ENCODE data around the gene SELENOI. TPM values are rescaled to one million over a fixed set of nuclear protein-coding genes. Genes with fewer than 3 reads are reported as not detected.
"Not testable (repeated sequence)": the region's sequence is repeated elsewhere in the genome, so short reads cannot be mapped to it uniquely, and the experiment has no call there.

Gene SELENOI
- total and polyA plus RNA-seq, 4 experiments from 2014 or later, result 2.7 to 20.0 (median 11.4) TPM

DNA sequence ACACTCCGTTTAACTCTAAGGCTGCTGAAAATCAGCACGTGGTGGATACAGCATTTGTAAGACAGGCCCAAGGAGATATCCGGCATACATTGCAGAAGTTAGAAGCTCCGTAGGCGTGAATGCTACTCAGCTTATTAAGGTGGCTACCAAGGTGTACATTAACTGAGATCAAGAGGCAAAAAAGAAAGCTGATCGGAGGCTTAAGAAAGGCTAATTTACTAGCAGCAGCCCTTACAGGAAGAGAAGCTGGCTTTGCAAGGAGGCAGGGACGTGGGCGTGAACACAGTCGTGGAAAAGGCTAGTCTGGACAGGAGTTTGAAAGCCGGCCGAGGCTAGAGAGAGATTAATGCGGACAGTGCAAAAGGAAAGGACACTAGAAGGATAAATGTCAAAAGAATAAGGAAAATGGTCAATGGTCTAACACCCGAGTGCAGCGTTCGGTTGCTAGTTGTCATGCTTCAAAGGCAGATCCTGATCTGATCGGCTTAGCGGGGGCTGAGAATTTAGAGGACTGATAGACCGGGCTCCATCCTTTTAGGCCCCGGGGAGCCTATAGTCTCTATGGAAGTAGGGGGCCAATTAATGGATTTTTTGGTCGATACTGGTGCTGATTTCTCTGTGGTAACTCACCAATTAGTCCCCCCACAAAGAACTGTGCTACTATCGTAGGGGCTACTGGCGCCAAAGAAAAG, 45.6 kb upstream of the SELENOI start:
- POLR2A ChIA-PET (ENCODE audit: partially characterized antibody), result interaction anchor here (0.6 to 3.6 kb wide), 8 partner anchors 8 to 1508 kb away, joined by 3 to 32 read pairs (median 4); partner anchors contain the start of genes ADGRF3, HADHA, HADHB and PTRHD1
- peak overlapping the region in 1 of 2 donors; percentile 15 for H3K4me3 ChIP-seq (ENCODE audit: low read length in 2 of 2)
- intact Hi-C loops (cut with micrococcal nuclease), result no loop called here

DNA sequence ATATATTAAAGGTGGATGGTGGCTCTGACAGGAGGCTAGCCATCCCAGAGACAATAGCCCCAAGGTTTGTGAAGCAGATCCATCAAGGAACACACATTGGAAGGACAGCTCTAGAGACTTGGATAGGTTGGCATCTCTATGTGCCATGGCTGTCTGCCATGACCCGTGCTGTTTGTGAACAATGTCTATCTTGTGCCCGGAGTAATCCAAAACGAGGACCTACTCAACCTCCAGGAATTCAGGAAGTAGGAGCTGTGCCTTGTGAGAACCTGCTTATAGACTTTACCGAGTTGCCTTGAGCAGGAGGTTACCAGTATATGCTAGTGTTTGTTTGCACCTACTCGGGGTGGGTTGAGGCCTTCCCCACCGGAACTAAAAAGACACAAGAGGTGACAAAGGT, 43.1 kb upstream of the SELENOI start:
- Histone ChIP-seq H3K4me3 (ENCODE audit: low read length in 2 of 2) (no peak overlapping the region), H3K4me1 (ENCODE audit: insufficient read depth, low read length) (peaks cover 14% of the 10 kb centered on the region), H3K27ac (ENCODE audit: low read depth, low read length) (no peak overlapping the region), H3K36me3 (ENCODE audit: insufficient read depth, low read length) (no peaks in the 10 kb centered on the region), H3K27me3 (ENCODE audit: insufficient read depth, low read length) (no peaks in the 10 kb centered on the region), H3K9me3 (ENCODE audit: control insufficient read depth in 1 of 2, low read length in 2 of 2) (no peaks in the 10 kb centered on the region)
- Mint-ChIP-seq H3K4me1 (no peaks in the 10 kb centered on the region), H3K4me3 (no peak overlapping the region), H3K9me3 (no peaks in the 10 kb centered on the region), H3K27me3 (no peaks in the 10 kb centered on the region), H3K36me3 (no peaks in the 10 kb centered on the region), H3K27ac (peak overlapping the region in 1 of 7 donors; percentile 25)
- no peak for DNase-seq
- intact Hi-C loops (cut with micrococcal nuclease), result no loop called here
- ChIA-PET CTCF (ENCODE audit: partially characterized antibody) (no interaction called here), POLR2A (ENCODE audit: partially characterized antibody) (no interaction called here)

More for the DNA sequence above, 45.6 kb upstream of the SELENOI start:
- Mint-ChIP-seq H3K4me3 (no peak overlapping the region), H3K36me3 (no peaks in the 10 kb centered on the region), H3K9me3 (no peaks in the 10 kb centered on the region), H3K27me3 (no peaks in the 10 kb centered on the region), H3K27ac (no peak overlapping the region), H3K4me1 (no peaks in the 10 kb centered on the region)
- CTCF ChIA-PET (ENCODE audit: partially characterized antibody), result interaction anchor here (0.6 to 1.7 kb wide), 3 partner anchors 9 to 56 kb away, joined by 3 to 8 read pairs (median 6); partner anchors contain the start of genes HADHA and HADHB
- Histone ChIP-seq H3K4me1 (ENCODE audit: insufficient read depth, low read length) (peaks cover 14% of the 10 kb centered on the region), H3K27ac (ENCODE audit: low read depth, low read length) (no peak overlapping the region), H3K9me3 (ENCODE audit: control insufficient read depth in 1 of 2, low read length in 2 of 2) (no peaks in the 10 kb centered on the region), H3K36me3 (ENCODE audit: insufficient read depth, low read length) (no peaks in the 10 kb centered on the region), H3K27me3 (ENCODE audit: insufficient read depth, low read length) (no peaks in the 10 kb centered on the region)
- DNase-seq, result peak in 3 of 5 donors; percentile 16 to 31 (median 19)

DNA sequence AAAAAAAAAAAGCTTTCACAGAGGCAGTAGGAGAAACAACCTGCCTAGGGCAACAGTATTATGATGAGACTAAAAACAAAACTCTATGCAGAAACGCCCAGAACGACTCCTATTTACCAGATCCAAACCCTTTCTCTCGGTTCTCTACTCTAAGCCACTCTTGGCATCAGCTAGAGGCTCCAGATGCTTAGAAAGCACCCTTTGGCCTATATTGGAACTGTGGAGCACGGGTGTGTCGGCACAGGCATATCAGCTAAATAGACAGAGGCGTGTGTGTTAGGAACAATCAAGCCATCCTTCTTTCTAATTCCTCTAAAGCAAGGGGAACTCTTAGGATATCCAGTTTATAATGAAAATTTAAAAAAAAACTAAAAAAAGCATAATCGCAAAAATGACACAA, 40.8 kb upstream of the SELENOI start:
- intact Hi-C loops (cut with micrococcal nuclease); H3K27ac ChIP-seq (ENCODE audit: low read depth, low read length); H3K36me3 Mint-ChIP-seq; H3K9me3 Mint-ChIP-seq; H3K27me3 ChIP-seq (ENCODE audit: insufficient read depth, low read length); H3K9me3 ChIP-seq (ENCODE audit: control insufficient read depth in 1 of 2, low read length in 2 of 2); H3K4me1 Mint-ChIP-seq; CTCF ChIA-PET (ENCODE audit: partially characterized antibody); POLR2A ChIA-PET (ENCODE audit: partially characterized antibody); H3K27me3 Mint-ChIP-seq; H3K4me1 ChIP-seq (ENCODE audit: insufficient read depth, low read length); H3K4me3 Mint-ChIP-seq; DNase-seq; H3K36me3 ChIP-seq (ENCODE audit: insufficient read depth, low read length); H3K27ac Mint-ChIP-seq; H3K4me3 ChIP-seq (ENCODE audit: low read length in 2 of 2): not testable (repeated sequence)

DNA sequence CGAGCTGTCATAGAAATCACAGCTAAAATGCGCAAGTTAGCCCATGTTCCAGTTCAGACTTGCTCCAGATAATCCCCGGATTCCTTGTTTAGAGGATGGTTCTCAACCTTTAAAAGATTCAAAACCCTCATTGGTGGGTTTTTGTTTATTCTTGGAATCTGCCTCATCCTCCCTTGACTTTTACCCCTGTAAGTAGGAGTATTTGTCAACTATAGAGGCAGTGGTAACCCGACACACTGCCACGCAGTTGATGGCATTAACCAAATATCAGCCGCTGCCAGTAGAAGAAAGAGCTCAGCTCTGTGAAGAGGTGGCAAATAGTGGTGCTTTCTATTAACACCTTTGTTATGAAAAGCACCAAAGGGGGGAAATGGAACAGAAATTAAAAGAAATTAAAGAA, 40.4 kb upstream of the SELENOI start:
- Mint-ChIP-seq H3K4me3 (no peak overlapping the region), H3K27ac (no peak overlapping the region)
- DNase-seq, result no peak

DNA sequence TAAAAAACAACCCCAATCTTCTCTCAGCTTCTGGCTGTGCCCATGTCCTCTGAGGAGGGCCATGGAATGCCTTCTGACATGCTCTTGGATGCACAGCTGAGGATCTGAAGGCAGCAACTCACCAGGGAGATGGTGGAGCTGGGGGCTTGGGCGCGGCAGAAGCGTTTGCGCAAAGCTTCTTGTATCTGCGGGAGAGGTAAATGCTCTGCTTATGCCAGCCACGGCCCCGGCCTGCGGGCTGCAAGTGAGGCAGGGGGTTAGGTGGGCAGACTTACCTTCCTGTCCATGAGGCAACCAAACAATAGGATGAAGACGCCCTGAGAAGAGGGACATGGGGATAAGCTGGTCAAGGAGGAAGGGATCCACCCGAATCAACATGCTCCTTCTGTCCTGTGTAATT, 36.0 kb upstream of the SELENOI start:
- Mint-ChIP-seq H3K27ac (no peak overlapping the region), H3K36me3 (peaks cover 0 to 1% of the 10 kb centered on the region in 2 donors), H3K4me1 (no peaks in the 10 kb centered on the region), H3K27me3 (no peaks in the 10 kb centered on the region), H3K9me3 (no peaks in the 10 kb centered on the region), H3K4me3 (no peak overlapping the region)
- no peak overlapping the region for H3K4me3 ChIP-seq (ENCODE audit: low read length in 2 of 2)
- H3K9me3 ChIP-seq (ENCODE audit: control insufficient read depth in 1 of 2, low read length in 2 of 2), result no peaks in the 10 kb centered on the region
- intact Hi-C loops (cut with micrococcal nuclease), result no loop called here
- H3K36me3 ChIP-seq (ENCODE audit: insufficient read depth, low read length), result no peaks in the 10 kb centered on the region
- H3K27me3 ChIP-seq (ENCODE audit: insufficient read depth, low read length), result no peaks in the 10 kb centered on the region
- ChIA-PET POLR2A (ENCODE audit: partially characterized antibody) (no interaction called here), CTCF (ENCODE audit: partially characterized antibody) (no interaction called here)
- no peak overlapping the region for H3K27ac ChIP-seq (ENCODE audit: low read depth, low read length)
- no peaks in the 10 kb centered on the region for H3K4me1 ChIP-seq (ENCODE audit: insufficient read depth, low read length)
- no peak for DNase-seq

More for the DNA sequence above, 40.4 kb upstream of the SELENOI start:
- Histone ChIP-seq H3K9me3 (ENCODE audit: control insufficient read depth in 1 of 2, low read length in 2 of 2) (no peaks in the 10 kb centered on the region), H3K36me3 (ENCODE audit: insufficient read depth, low read length) (no peaks in the 10 kb centered on the region), H3K4me1 (ENCODE audit: insufficient read depth, low read length) (peaks cover 3% of the 10 kb centered on the region), H3K4me3 (ENCODE audit: low read length in 2 of 2) (no peak overlapping the region), H3K27me3 (ENCODE audit: insufficient read depth, low read length) (no peaks in the 10 kb centered on the region), H3K27ac (ENCODE audit: low read depth, low read length) (no peak overlapping the region)
- Mint-ChIP-seq H3K4me1 (no peaks in the 10 kb centered on the region), H3K27me3 (no peaks in the 10 kb centered on the region), H3K9me3 (no peaks in the 10 kb centered on the region), H3K36me3 (peaks cover 0 to 1% of the 10 kb centered on the region in 2 donors)
- POLR2A ChIA-PET (ENCODE audit: partially characterized antibody), result no interaction called here
- intact Hi-C loops (cut with micrococcal nuclease), result no loop called here
- CTCF ChIA-PET (ENCODE audit: partially characterized antibody), result no interaction called here

DNA sequence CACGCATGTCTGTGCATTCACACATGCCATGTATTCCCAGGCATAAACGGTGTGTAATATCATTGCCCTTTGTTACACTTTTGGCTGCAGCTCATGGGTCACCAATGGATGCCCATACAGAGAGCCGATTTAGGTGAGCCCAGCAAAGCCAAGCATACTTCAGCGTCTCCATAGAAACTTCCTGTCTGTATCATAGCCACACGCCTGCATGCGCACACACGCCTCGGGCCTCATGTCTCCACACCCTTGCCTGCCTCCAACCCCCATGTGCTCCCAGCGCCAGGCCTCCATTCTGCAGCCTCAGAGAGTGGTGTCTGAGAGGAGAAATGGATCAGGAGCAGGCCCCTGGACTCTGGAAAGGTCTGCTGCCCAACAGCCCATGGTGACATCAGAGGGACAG, 33.5 kb upstream of the SELENOI start:
- H3K27me3 Mint-ChIP-seq, result no peaks in the 10 kb centered on the region
- Histone ChIP-seq H3K27me3 (ENCODE audit: insufficient read depth, low read length) (no peaks in the 10 kb centered on the region), H3K4me1 (ENCODE audit: insufficient read depth, low read length) (no peaks in the 10 kb centered on the region), H3K9me3 (ENCODE audit: control insufficient read depth in 1 of 2, low read length in 2 of 2) (no peaks in the 10 kb centered on the region), H3K4me3 (ENCODE audit: low read length in 2 of 2) (no peak overlapping the region), H3K27ac (ENCODE audit: low read depth, low read length) (no peak overlapping the region), H3K36me3 (ENCODE audit: insufficient read depth, low read length) (no peaks in the 10 kb centered on the region)
- no peaks in the 10 kb centered on the region for H3K9me3 Mint-ChIP-seq
- H3K4me1 Mint-ChIP-seq, result no peaks in the 10 kb centered on the region
- H3K4me3 Mint-ChIP-seq, result no peak overlapping the region
- ChIA-PET POLR2A (ENCODE audit: partially characterized antibody) (no interaction called here), CTCF (ENCODE audit: partially characterized antibody) (no interaction called here)
- peaks cover 0 to 1% of the 10 kb centered on the region in 2 donors for H3K36me3 Mint-ChIP-seq
- no peak for DNase-seq
- H3K27ac Mint-ChIP-seq, result no peak overlapping the region
- intact Hi-C loops (cut with micrococcal nuclease), result no loop called here

DNA sequence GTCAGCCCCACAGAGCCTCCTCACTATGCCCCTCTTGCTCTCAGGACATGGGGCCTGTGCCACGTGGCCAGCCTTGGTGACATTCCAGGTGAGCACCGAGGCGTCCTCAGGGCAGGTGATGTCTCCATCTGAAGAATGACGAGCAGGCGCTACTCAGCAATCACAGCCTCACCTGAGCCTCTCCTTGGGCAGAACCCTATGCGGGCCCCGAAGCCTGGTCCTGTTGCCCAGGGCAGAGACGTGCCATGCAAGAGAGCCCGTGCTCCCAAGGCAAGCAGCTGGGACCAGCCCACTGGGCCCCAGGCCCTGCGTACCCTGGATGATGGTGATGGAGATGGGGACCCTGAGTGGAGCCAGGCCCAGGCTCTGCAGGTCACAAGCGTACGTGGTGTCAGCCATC, 32.5 kb upstream of the SELENOI start:
- Mint-ChIP-seq H3K9me3 (no peaks in the 10 kb centered on the region), H3K4me3 (no peak overlapping the region), H3K4me1 (no peaks in the 10 kb centered on the region), H3K36me3 (peaks cover 0 to 1% of the 10 kb centered on the region in 2 donors), H3K27me3 (no peaks in the 10 kb centered on the region), H3K27ac (no peak overlapping the region)
- no peaks in the 10 kb centered on the region for H3K4me1 ChIP-seq (ENCODE audit: insufficient read depth, low read length)
- H3K36me3 ChIP-seq (ENCODE audit: insufficient read depth, low read length), result no peaks in the 10 kb centered on the region
- intact Hi-C loops (cut with micrococcal nuclease), result no loop called here
- CTCF ChIA-PET (ENCODE audit: partially characterized antibody), result no interaction called here
- POLR2A ChIA-PET (ENCODE audit: partially characterized antibody), result no interaction called here
- H3K27me3 ChIP-seq (ENCODE audit: insufficient read depth, low read length), result no peaks in the 10 kb centered on the region
- no peak overlapping the region for H3K27ac ChIP-seq (ENCODE audit: low read depth, low read length)
- no peaks in the 10 kb centered on the region for H3K9me3 ChIP-seq (ENCODE audit: control insufficient read depth in 1 of 2, low read length in 2 of 2)
- H3K4me3 ChIP-seq (ENCODE audit: low read length in 2 of 2), result no peak overlapping the region
- no peak for DNase-seq
